Activated CD4-positive, alpha-beta T cell treated with anti-CD3 and anti-CD28 coated beads, Interleukin-10, Interleukin-2, amounts not matched to agents 100 ng/mL and 50 ng/mL, durations not matched to agents 16 hours and 8 hours (primary cell): ENCODE measurements around the gene SNX18.

ENCODE experiments used
- DNase-seq: peaks from one replicate; pipeline ENCODE4 v3.0.0-alpha.2; 2020

Gene SNX18

DNA sequence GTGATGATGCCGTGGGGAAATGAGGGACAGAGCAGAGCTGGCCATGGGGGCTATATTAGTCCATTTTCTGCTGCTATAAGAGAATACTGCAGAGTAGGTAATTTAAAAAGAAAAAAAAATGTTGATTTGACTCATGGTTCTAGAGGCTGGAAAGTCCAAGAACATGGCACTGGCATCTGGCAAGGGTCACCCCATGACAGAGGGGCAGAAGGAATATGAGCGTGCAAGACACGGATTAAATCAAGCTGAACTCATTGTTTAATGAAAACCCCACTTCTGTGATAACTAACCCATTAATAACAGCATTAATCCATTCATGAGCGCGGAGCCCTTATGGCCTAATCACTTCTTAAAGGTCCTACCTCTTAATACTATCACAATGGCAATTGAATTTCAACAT lies 68.8 kb downstream of the SNX18 start:
- no peak for DNase-seq

DNA sequence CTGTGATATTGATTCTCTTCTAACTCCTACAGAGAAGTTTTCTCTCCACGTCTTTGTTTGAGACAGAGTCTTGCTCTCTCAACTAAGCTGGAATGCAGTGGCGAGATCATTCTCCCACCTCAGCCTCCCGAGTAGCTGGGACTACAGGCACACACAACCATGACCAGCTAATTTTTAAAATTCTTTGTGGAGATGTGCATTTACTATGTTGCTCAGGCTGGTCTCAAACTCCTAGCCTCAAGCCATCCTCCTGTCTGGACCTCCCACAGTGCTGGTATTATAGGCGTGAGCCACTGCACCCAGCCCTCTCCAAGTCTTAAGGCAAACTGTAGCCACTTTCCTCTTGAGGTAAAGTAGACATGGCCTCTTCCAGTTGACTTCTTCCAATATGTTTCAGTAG lies 72.2 kb downstream of the SNX18 start:
- DNase-seq: no peak

DNA sequence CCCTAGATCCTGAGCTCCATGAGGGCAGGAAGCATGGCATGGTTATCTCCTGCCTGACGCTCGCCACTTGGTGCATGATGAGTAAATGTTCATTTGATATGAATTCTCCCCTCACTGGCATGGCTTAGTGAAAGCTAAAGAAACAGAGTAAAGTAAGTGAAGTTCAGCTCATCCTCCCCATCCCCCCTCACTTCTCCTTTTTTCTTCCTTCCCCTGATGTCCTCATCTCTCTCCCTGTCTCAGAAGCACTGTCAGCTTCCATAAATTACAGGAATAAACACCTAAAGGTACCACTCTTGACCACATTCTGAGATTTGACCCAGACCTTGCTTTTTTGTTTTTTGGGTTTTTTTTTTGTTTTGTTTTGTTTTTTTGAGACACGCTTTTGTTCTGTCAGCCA lies 73.3 kb downstream of the SNX18 start:
- no peak for DNase-seq

DNA sequence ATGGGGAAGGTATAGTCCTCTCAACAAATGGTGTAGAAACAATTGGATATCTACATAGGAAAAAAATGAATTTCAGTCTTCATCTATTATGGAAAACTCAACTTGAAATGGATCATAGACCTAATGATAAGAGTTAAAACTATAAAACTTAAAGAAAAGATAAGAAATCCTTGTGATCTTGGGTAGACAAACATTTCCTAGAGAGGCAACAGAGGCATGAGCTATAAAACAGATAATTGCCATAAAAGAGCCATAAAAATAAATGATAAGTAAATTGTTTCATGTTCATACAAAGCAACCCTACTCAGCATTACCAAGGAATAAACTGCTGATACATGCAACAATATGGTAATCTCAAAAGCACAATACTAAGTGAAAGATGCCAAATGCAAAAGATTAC lies 76.2 kb downstream of the SNX18 start:
- no peak for DNase-seq

DNA sequence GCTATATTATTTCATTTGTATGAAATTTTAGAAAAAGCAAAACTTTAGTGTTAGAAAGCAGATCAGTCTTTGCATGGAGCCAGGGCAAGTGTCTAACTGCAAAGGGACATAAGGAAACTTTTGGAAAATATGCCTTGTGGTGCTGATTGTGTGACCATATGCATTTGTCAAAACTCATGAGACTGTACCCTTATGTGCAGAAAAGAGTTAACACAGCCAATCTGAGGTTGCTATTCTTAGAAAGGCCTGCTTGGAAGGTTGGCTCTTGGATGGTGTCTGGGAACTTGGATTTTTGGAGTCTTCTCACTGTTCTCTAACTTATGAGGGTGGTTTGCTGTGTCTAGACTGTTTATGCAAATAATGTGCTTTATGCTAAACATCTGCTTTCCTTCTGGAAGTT lies 76.6 kb downstream of the SNX18 start:
- no peak for DNase-seq

DNA sequence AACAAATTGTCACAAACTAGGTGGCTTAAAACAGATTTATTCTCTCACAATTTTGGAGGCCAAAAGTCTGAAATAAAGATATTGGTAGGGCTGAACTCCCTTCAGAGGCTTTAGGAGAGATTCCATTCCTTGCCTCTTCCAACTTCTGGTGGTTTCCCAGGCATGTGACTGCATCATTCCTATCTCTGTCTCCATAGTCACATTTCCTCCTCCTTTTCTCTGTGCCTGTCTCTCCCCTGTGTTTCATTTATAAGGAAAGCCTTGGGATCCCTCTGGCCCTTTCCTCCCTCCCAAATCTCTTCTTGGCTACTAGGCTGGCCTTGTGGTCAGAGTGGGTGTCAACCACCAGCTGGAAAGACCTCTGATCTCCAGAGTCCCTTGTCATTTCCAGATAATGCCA lies 78.2 kb downstream of the SNX18 start:
- no peak for DNase-seq
